Left ventricle myocardium inferior (tissue), 1 donor: ENCODE data around the gene DLG5. TPM values are rescaled to one million over a fixed set of nuclear protein-coding genes. Genes with fewer than 3 reads are reported as not detected.

Experiments
- DNase-seq: peaks from one replicate; pipeline ENCODE4 v3.0.0-alpha.2; 2020
- H3K27ac ChIP-seq: fragments of 200-600 bp; replicated peaks from 2 replicates; pipeline ENCODE4 v1.8.0; 2021
- H3K27me3 ChIP-seq: fragments of 200-600 bp; 2 replicates; pipeline ENCODE4 v1.8.0; 2021; ENCODE audit warnings: low read depth
- H3K36me3 ChIP-seq: fragments of 200-600 bp; 2 replicates; pipeline ENCODE4 v1.8.0; 2021
- H3K4me1 ChIP-seq: fragments of 200-600 bp; 2 replicates; pipeline ENCODE4 v1.8.0; 2021
- H3K4me3 ChIP-seq: fragments of 200-600 bp; 2 replicates; pipeline ENCODE4 v1.8.0; 2021; ENCODE audit warnings: mild to moderate bottlenecking, moderate library complexity
- H3K9me3 ChIP-seq: fragments of 200-600 bp; replicated peaks from 2 replicates; pipeline ENCODE4 v1.8.0; 2021
- CTCF ChIP-seq: fragments of 200-600 bp; IDR thresholded peaks from 2 replicates; pipeline ENCODE4 v1.8.0; 2021; ENCODE audit warnings: antibody characterized with exemption, mild to moderate bottlenecking, borderline replicate concordance
- intact Hi-C: fragments of 100-400 bp; cut with micrococcal nuclease; formaldehyde crosslinking; loops from one replicate; pipeline ENCODE4 v1.11.0; 2022
- total RNA-seq: library from RNA; stranded (reverse); fragmentation: NEBNext Ultra II Directional; extraction: Animal tissue kit (Norgen Biotek cat#: 25700); gene quantifications from one replicate; pipeline ENCODE4 v1.2.1, GENCODE V29; 2021
- donor health status: DM: no; HTN: yes; CAD: no; lungs with severe emphysema.

The DLG5 gene
- total RNA-seq, 1 donor from 2014 or later: 8.9 TPM

DNA sequence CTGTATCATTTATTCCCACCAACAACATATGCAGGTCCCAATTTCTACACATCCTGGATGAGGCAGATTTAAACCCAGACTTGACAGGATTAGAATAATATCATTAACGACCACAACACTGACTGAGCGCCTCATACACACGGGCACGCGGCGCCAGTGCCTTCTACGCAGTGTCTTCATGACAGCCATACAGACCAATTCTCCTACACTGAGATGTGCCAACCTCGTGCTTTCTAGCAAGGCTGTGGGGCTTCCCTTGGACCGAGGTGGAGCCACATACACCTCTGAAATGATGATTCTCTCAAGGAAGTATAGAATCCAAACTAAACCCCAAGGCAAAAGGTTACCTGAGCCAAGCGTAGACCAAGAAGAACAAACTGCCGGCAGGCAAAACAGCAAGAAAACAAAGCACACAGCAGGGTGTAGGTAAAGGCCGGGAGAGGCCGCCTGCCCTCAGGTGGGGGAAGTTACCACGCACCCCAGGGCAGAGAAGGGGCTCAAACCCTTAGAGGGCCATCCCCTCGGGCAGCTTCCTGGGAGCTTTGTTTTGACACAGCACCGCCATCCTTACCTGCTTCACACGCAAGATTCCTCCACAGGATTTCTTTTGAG, 75.8 kb downstream of the DLG5 start:
- peaks cover 11% of the 10 kb centered on the region for H3K4me1 ChIP-seq
- no peak overlapping the region for H3K4me3 ChIP-seq
- no peaks in the 10 kb centered on the region for H3K9me3 ChIP-seq
- intact Hi-C loops: loop anchor here (10.0 kb wide), 1 partner anchor 134 kb away; no protein-coding TSS in a partner anchor
- TF ChIP-seq CTCF: no peak
- peaks cover 29% of the 10 kb centered on the region for H3K36me3 ChIP-seq
- DNase-seq: no peak
- H3K27me3 ChIP-seq: no peaks in the 10 kb centered on the region
- H3K27ac ChIP-seq: no peak overlapping the region

DNA sequence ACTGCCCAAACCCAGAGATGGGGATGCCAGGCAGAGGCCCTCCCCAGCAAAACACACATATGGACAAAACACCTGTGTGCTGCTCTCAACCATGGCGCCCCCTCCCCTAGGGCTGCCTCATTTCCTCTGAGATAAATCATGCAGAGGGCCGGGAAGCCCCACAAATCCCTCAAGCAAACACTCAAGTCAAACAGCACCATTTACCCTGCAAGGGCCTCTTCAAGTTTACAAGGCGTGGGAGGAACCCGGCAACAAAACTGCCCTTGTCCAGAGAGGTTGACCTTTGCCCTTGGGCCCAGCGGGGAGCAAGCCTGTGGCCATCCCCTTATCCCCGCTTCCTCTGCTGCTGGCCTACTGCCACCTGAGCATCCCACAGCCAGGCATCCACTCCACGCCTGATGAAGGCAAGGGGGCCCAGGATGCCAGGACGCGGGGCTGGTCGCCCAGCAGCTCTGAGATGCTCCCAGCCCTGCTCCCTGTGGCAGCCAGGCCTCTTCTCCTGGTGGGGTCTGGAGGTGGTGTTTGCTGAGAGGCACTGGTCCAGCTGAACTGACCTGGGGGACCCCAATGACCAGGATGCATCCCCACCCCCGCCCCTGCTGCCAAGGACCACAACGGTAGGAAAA, 77.4 kb downstream of the DLG5 start:
- TF ChIP-seq CTCF: no peak
- no peaks in the 10 kb centered on the region for H3K27me3 ChIP-seq
- H3K4me1 ChIP-seq: peaks cover 11% of the 10 kb centered on the region
- H3K36me3 ChIP-seq: peaks cover 28% of the 10 kb centered on the region
- H3K4me3 ChIP-seq: no peak overlapping the region
- intact Hi-C loops: loop anchor here (10.0 kb wide), 1 partner anchor 156 kb away; no protein-coding TSS in a partner anchor
- DNase-seq: no peak
- no peak overlapping the region for H3K27ac ChIP-seq
- H3K9me3 ChIP-seq: no peaks in the 10 kb centered on the region

GRCh38 chr10:77846718-77847311, 79.7 kb downstream of the DLG5 start:
- Histone ChIP-seq H3K27me3 (no peaks in the 10 kb centered on the region), H3K4me3 (no peak overlapping the region), H3K4me1 (peaks cover 11% of the 10 kb centered on the region), H3K27ac (peak overlapping the region; percentile 57), H3K36me3 (peaks cover 27% of the 10 kb centered on the region), H3K9me3 (no peaks in the 10 kb centered on the region)
- peak; percentile 75 for DNase-seq
- TF ChIP-seq CTCF: peak; percentile 99
- intact Hi-C loops: loop anchor here (10.0 kb wide), 1 partner anchor 158 kb away; no protein-coding TSS in a partner anchor

- no peak overlapping the region for H3K27ac ChIP-seq
- no peaks in the 10 kb centered on the region for H3K9me3 ChIP-seq
- intact Hi-C loops: loop anchor here (10.0 kb wide), 1 partner anchor 159 kb away; no protein-coding TSS in a partner anchor
- H3K36me3 ChIP-seq: peaks cover 39% of the 10 kb centered on the region
- H3K4me1 ChIP-seq: peaks cover 11% of the 10 kb centered on the region
- no peak for DNase-seq
- no peaks in the 10 kb centered on the region for H3K27me3 ChIP-seq
- TF ChIP-seq CTCF: no peak
- no peak overlapping the region for H3K4me3 ChIP-seq
These were observed 81.1 kb downstream of the DLG5 start for GRCh38 chr10:77845451-77845850.

DNA sequence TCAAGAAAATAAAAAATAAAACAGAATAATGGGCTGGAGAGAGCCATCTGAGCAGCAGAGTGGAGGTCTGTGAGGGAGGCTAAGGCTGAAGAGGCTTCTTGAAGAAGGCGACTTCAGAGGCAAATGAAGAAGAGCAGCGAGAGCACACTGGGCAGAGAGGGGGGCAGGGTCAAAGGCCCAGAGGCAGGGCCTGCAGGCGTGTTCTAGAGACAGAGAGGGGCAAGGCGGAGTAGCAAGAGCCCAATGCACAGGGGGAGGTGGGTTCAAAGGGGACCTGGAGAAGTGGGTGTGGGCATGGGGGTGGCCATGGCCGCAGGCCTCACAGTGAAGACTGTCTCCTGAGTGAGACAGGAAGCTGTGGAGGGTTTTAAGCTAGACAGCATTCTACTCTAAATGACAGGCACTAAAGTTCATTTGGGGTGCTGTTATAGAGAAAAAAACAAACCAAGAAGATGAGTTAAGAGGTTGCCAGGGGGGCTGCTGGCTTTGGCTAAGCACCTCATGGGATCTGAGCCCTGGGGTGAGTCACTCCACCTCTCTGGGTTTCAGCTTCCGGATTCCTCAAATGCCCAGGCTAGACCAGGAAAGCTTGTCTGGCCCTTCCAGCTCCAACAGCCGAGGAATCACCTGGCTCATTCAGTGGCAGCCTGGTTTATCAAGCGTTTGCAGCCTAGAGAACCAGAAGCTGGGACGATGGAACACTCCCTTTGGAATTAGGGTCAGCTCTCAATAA, 81.7 kb downstream of the DLG5 start:
- DNase-seq: no peak
- intact Hi-C loops: loop anchor here (10.0 kb wide), 1 partner anchor 160 kb away; no protein-coding TSS in a partner anchor
- Histone ChIP-seq H3K4me3 (no peak overlapping the region), H3K36me3 (peaks cover 39% of the 10 kb centered on the region), H3K27ac (no peak overlapping the region), H3K4me1 (peaks cover 11% of the 10 kb centered on the region), H3K27me3 (no peaks in the 10 kb centered on the region), H3K9me3 (no peaks in the 10 kb centered on the region)
- TF ChIP-seq CTCF: no peak
